ENCODE data around the gene SCARF2. TPM values are rescaled to one million over a fixed set of nuclear protein-coding genes. Genes with fewer than 3 reads are reported as not detected.

The SCARF2 gene
- total and polyA plus RNA-seq, 2 of the 8 experiments (the other 6 are each of a cell fraction or from before 2014, with no cell fraction given), result 4.2 to 9.8 TPM

DNA sequence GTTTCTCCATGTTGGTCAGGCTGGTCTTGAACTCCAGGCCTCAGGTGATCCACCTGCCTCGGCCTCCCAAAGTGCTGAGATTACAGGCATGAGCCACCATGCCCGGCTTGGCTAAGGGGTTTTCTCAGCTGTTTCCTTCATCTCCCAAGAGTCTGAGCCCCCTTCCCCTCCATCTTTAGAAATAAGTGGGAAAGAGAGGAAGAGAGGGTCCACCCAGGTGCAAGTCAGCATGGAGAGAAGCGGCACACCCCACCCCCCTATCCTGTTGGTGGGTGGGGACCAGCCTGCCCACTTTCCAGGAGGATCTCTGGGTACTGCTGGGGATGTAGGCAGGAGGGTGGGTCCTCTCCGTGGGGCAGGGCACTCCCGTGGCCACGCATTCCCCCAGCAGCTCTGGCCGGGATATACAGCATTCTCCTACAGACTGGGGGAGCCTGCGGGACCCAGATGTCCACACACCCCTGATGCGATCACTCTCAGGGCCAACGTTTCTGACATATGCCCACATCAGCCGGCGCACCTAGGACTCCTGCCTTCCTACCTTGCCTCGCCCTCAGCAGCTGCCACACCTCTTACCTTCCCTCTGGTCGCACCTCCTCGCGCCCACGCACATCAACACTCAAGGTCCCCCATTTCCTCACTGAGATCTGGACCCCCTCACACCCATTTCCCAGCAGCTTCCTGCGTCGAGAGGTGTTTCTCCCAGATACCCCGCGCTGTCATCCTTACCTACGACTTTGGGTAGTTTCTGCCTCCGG lies 8.9 kb downstream of the SCARF2 start:
- H3K79me1 ChIP-seq (ENCODE audit: low read depth, low read length), result no peaks in the 10 kb centered on the region; the same call in none of the 2 replicates
- H3K27me3 ChIP-seq (replicated peaks in 1 of 4; ENCODE audit: control insufficient read depth in 3 of 4, extremely low read depth in 1 of 4, insufficient read depth in 3 of 4, low read length in 3 of 4), result peaks cover 22 to 53% (median 44%) of the 10 kb centered on the region in 4 experiments
- no peak overlapping the region for H3K4ac ChIP-seq (replicated peaks; ENCODE audit: insufficient read length, low read depth, low read length)
- no peaks in the 10 kb centered on the region for H3K36me3 ChIP-seq (ENCODE audit: control insufficient read depth in 2 of 4, insufficient read depth in 4 of 4, low read length in 3 of 4)
- H3K4me2 ChIP-seq (ENCODE audit: insufficient read depth in 1 of 2, low read depth in 2 of 2, low read length in 2 of 2), result peak overlapping the region; percentile 33 to 83
- no peak overlapping the region for H2AK5ac ChIP-seq (ENCODE audit: low read depth, low read length)
- H4K20me1 ChIP-seq (replicated peaks in 1 of 2; ENCODE audit: control insufficient read depth in 1 of 2, insufficient read depth in 2 of 2, low read length in 2 of 2), result peaks cover 11 to 37% of the 10 kb centered on the region in 2 experiments
- no peak overlapping the region for H4K91ac ChIP-seq (replicated peaks; ENCODE audit: insufficient read length, low read length)
- WGBS, 2 experiments (ENCODE audit: extremely low coverage in 1 of 2, insufficient coverage in 1 of 2, insufficient read length in 1 of 2, insufficient replicate concordance in 2 of 2, low coverage in 1 of 2, low lambda C conversion rate in 2 of 2, missing lambda C conversion rate in 1 of 2), result 54% methylated on average over 21 of the region's 23 CpGs; no CpG with 5 or more reads in 1 of the 2 experiments
- H3K4me3 ChIP-seq (ENCODE audit: extremely low read depth in 1 of 4, insufficient read depth in 2 of 4, low read depth in 3 of 4, low read length in 4 of 4), result peak overlapping the region in 3 of 4 experiments; percentile 11 to 49 (median 24); a peak in 5 of 8 replicates
- no peak overlapping the region for H2BK20ac ChIP-seq (ENCODE audit: low read length)
- no peak overlapping the region for H3K9ac ChIP-seq (replicated peaks in 1 of 4; ENCODE audit: extremely low read depth in 1 of 4, low read depth in 3 of 4, low read length in 3 of 4)
- no peak overlapping the region for H3K18ac ChIP-seq (ENCODE audit: extremely low read depth, low read length)
- ChIA-PET CTCF (ENCODE audit: partially characterized antibody) (interaction anchor here (1.3 to 2.4 kb wide), 4 partner anchors 10 to 27 kb away, joined by 6 to 15 read pairs (median 7); no protein-coding TSS in a partner anchor), POLR2A (ENCODE audit: partially characterized antibody) (interaction anchor here (0.8 kb wide), 1 partner anchor 21 kb away, joined by 3 read pairs; no protein-coding TSS in a partner anchor)
- no peaks in the 10 kb centered on the region for H3K79me2 ChIP-seq (ENCODE audit: control insufficient read depth in 1 of 2, insufficient read depth in 2 of 2, low read length in 2 of 2)
- peaks cover 11% of the 10 kb centered on the region; the same call in 1 of the 2 replicates for H3K23me2 ChIP-seq (ENCODE audit: low read depth, low read length)
- no peak overlapping the region for H3K23ac ChIP-seq (ENCODE audit: insufficient read length)
- H4K8ac ChIP-seq (ENCODE audit: extremely low read depth, insufficient read depth, low read length), result no peak overlapping the region
- H3K27ac ChIP-seq (ENCODE audit: low read depth, low read length), result no peak overlapping the region
- H2AFZ ChIP-seq (ENCODE audit: low read length), result no peak overlapping the region
- no peak overlapping the region for H2BK15ac ChIP-seq (ENCODE audit: low read length)
- FAIRE-seq, result no peak
- H2BK12ac ChIP-seq (ENCODE audit: low read depth, low read length), result no peak overlapping the region
- no peaks in the 10 kb centered on the region for H3K9me3 ChIP-seq (ENCODE audit: insufficient read depth in 2 of 2, low read depth in 1 of 2, low read length in 1 of 2)
- no peak overlapping the region for H3K56ac ChIP-seq (replicated peaks; ENCODE audit: insufficient read length, low read depth, low read length)
- 0 out of 2 replicates have a peak overlapping the region, but pooled peaks have one; percentile 49 for H2BK5ac ChIP-seq (ENCODE audit: low read depth, low read length)
- no peak overlapping the region for H3K14ac ChIP-seq (ENCODE audit: insufficient read length)
- DNase-seq (ENCODE audit: low read depth in 1 of 2, low spot score in 2 of 2), result no peak
- H2BK120ac ChIP-seq (replicated peaks; ENCODE audit: low read depth, low read length), result no peak overlapping the region
- H3K4me1 ChIP-seq (replicated peaks in 1 of 4; ENCODE audit: control insufficient read depth in 3 of 4, insufficient read depth in 4 of 4, low read length in 3 of 4), result peaks cover 0 to 23% (median 16%) of the 10 kb centered on the region in 4 experiments; a peak in 5 of 7 replicates
- H4K5ac ChIP-seq (ENCODE audit: insufficient read length, low read depth, low read length), result no peak overlapping the region
- no peak for TF ChIP-seq SRF (IDR thresholded peaks at IDR 0.05; ENCODE audit: low read depth, low read length)
- TF ChIP-seq EZH2 (IDR thresholded peaks at IDR 0.05; ENCODE audit: low read depth, low read length, severe bottlenecking), result no peak
- TF ChIP-seq TAF7 (optimal IDR thresholded peaks at IDR 0.05; ENCODE audit: borderline replicate concordance, low read depth, low read length), result no peak
- TF ChIP-seq TAF1 (IDR thresholded peaks at IDR 0.05; ENCODE audit: low read depth, low read length), result no peak
- no peak for TF ChIP-seq MAFK (IDR thresholded peaks at IDR 0.05; ENCODE audit: low read depth, low read length)
- TF ChIP-seq KDM4A (IDR thresholded peaks at IDR 0.05; ENCODE audit: low read depth, low read length, severe bottlenecking), result no peak
- no peak for TF ChIP-seq JUN (IDR thresholded peaks at IDR 0.05; ENCODE audit: low read depth, low read length)
- TF ChIP-seq GTF2F1 (IDR thresholded peaks at IDR 0.05; ENCODE audit: borderline replicate concordance, low read depth, low read length), result no peak
- TF ChIP-seq, protein P1, sequence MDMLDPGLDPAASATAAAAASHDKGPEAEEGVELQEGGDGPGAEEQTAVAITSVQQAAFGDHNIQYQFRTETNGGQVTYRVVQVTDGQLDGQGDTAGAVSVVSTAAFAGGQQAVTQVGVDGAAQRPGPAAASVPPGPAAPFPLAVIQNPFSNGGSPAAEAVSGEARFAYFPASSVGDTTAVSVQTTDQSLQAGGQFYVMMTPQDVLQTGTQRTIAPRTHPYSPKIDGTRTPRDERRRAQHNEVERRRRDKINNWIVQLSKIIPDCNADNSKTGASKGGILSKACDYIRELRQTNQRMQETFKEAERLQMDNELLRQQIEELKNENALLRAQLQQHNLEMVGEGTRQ (IDR thresholded peaks at IDR 0.05; ENCODE audit: low read length), result no peak
- no peak for TF ChIP-seq EGR1 (IDR thresholded peaks at IDR 0.05; ENCODE audit: borderline replicate concordance, low read depth, low read length)
- no peak for TF ChIP-seq KDM1A (IDR thresholded peaks at IDR 0.05; ENCODE audit: borderline replicate concordance, low read length)
